NCI-H82 (cell line): ENCODE results near the gene BCAS4.
"Not testable (repeated sequence)": the region's sequence is repeated elsewhere in the genome, so short reads cannot be mapped to it uniquely, and the experiment has no call there.

Source experiments
- DNase-seq: peaks from one replicate; lab custom pipeline; 2025; lab: John Stamatoyannopoulos, UW

BCAS4 gene

GRCh38 chr20:50794846-50795634, at the start of gene BCAS4:
TSS of gene BCAS4 (plus strand) at chr20:50795061. CDS start at chr20:50795084, 23 bp downstream.
- DNase-seq: peak; percentile 84

- no peak for DNase-seq
Measured at GRCh38 chr20:50745634-50746137, 49.2 kb upstream of the BCAS4 start.

- peak; percentile 23 for DNase-seq
Measured at GRCh38 chr20:50746138-50746940, 48.5 kb upstream of the BCAS4 start.

- no peak for DNase-seq
Measured at GRCh38 chr20:50747275-50747674, 47.6 kb upstream of the BCAS4 start.

GRCh38 chr20:50750145-50750671, 44.7 kb upstream of the BCAS4 start:
- DNase-seq: peak; percentile 75

GRCh38 chr20:50753152-50753551, 41.7 kb upstream of the BCAS4 start:
- no peak for DNase-seq

GRCh38 chr20:50754420-50754819, 40.4 kb upstream of the BCAS4 start:
- no peak for DNase-seq

- DNase-seq: no peak
Measured at GRCh38 chr20:50756447-50756846, 38.4 kb upstream of the BCAS4 start.

GRCh38 chr20:50758469-50758868, 36.4 kb upstream of the BCAS4 start:
- no peak for DNase-seq

- no peak for DNase-seq
Measured at GRCh38 chr20:50758992-50759391, 35.9 kb upstream of the BCAS4 start.

GRCh38 chr20:50759678-50760077, 35.2 kb upstream of the BCAS4 start:
- no peak for DNase-seq

GRCh38 chr20:50762045-50762422, 32.8 kb upstream of the BCAS4 start:
- no peak for DNase-seq

GRCh38 chr20:50762435-50763220, 32.2 kb upstream of the BCAS4 start:
- no peak for DNase-seq

- not testable (repeated sequence) for DNase-seq
Measured at GRCh38 chr20:50763550-50764458, 31.1 kb upstream of the BCAS4 start.

GRCh38 chr20:50765251-50765650, 29.6 kb upstream of the BCAS4 start:
- not testable (repeated sequence) for DNase-seq

GRCh38 chr20:50765674-50766073, 29.2 kb upstream of the BCAS4 start:
- DNase-seq: no peak

GRCh38 chr20:50766955-50767809, 27.7 kb upstream of the BCAS4 start:
- peak; percentile 91 for DNase-seq

GRCh38 chr20:50768991-50769390, 25.9 kb upstream of the BCAS4 start:
- DNase-seq: not testable (repeated sequence)

- DNase-seq: not testable (repeated sequence)
Measured at GRCh38 chr20:50769551-50770085, 25.2 kb upstream of the BCAS4 start.
